ENCODE results near the gene IGFN1. TPM values are rescaled to one million over a fixed set of nuclear protein-coding genes. Genes with fewer than 3 reads are reported as not detected.

Gene IGFN1
- total and polyA plus RNA-seq, 2 of the 8 experiments (the other 6 are each of a cell fraction or from before 2014, with no cell fraction given), result not detected

DNA sequence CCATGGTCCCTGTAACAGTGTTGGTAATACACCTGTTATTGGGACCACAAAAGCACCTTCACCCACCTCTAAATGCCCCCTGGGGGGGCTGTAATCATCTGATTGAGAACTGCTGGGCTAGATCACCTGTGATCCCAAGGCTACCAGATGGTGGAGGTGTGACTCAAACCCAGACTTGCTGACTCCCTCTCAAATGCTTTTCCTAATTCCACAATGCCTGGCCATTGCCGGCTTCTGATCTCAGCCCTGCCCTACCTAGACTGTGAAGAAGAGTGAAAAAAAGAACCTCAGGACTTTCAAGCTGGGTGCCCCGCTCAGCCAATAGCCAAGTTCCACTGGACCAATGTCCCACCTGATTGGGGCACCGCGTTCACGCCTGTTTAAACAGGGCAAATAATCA is 45.9 kb upstream of the IGFN1 start:
- POLR2A ChIA-PET (ENCODE audit: partially characterized antibody), result interaction anchor here (2.1 kb wide), 1 partner anchor 8 kb away, joined by 5 read pairs; no protein-coding TSS in a partner anchor
- Histone ChIP-seq H2BK15ac (ENCODE audit: low read length) (no peak overlapping the region), H3K56ac (replicated peaks; ENCODE audit: insufficient read length, low read depth, low read length) (no peak overlapping the region), H3K23me2 (ENCODE audit: low read depth, low read length) (no peaks in the 10 kb centered on the region), H3K18ac (ENCODE audit: extremely low read depth, low read length) (no peak overlapping the region), H3K4me1 (replicated peaks in 1 of 4; ENCODE audit: control insufficient read depth in 3 of 4, insufficient read depth in 4 of 4, low read length in 3 of 4) (no peaks in the 10 kb centered on the region), H4K91ac (replicated peaks; ENCODE audit: insufficient read length, low read length) (no peak overlapping the region), H3K36me3 (ENCODE audit: control insufficient read depth in 2 of 4, insufficient read depth in 4 of 4, low read length in 3 of 4) (peaks cover 57 to 87% (median 84%) of the 10 kb centered on the region in 4 experiments), H2AFZ (ENCODE audit: low read length) (no peak overlapping the region), H3K79me2 (ENCODE audit: control insufficient read depth in 1 of 2, insufficient read depth in 2 of 2, low read length in 2 of 2) (no peaks in the 10 kb centered on the region), H2BK120ac (replicated peaks; ENCODE audit: low read depth, low read length) (no peak overlapping the region), H3K27ac (ENCODE audit: low read depth, low read length) (no peak overlapping the region), H3K27me3 (replicated peaks in 1 of 4; ENCODE audit: control insufficient read depth in 3 of 4, extremely low read depth in 1 of 4, insufficient read depth in 3 of 4, low read length in 3 of 4) (no peaks in the 10 kb centered on the region), H3K23ac (ENCODE audit: insufficient read length) (no peak overlapping the region), H4K8ac (ENCODE audit: extremely low read depth, insufficient read depth, low read length) (no peak overlapping the region), H3K4ac (replicated peaks; ENCODE audit: insufficient read length, low read depth, low read length) (no peak overlapping the region), H2BK20ac (ENCODE audit: low read length) (no peak overlapping the region), H3K9ac (replicated peaks in 1 of 4; ENCODE audit: extremely low read depth in 1 of 4, low read depth in 3 of 4, low read length in 3 of 4) (no peak overlapping the region), H2BK12ac (ENCODE audit: low read depth, low read length) (no peak overlapping the region), H3K4me3 (ENCODE audit: extremely low read depth in 1 of 4, insufficient read depth in 2 of 4, low read depth in 3 of 4, low read length in 4 of 4) (no peak overlapping the region), H2AK5ac (ENCODE audit: low read depth, low read length) (no peak overlapping the region), H4K20me1 (replicated peaks in 1 of 2; ENCODE audit: control insufficient read depth in 1 of 2, insufficient read depth in 2 of 2, low read length in 2 of 2) (peaks cover 12 to 17% of the 10 kb centered on the region in 2 experiments), H3K4me2 (ENCODE audit: insufficient read depth in 1 of 2, low read depth in 2 of 2, low read length in 2 of 2) (no peak overlapping the region), H4K5ac (ENCODE audit: insufficient read length, low read depth, low read length) (no peak overlapping the region), H3K14ac (ENCODE audit: insufficient read length) (no peak overlapping the region), H3K9me3 (ENCODE audit: insufficient read depth in 2 of 2, low read depth in 1 of 2, low read length in 1 of 2) (no peaks in the 10 kb centered on the region), H2BK5ac (ENCODE audit: low read depth, low read length) (no peak overlapping the region), H3K79me1 (ENCODE audit: low read depth, low read length) (no peaks in the 10 kb centered on the region)
- TF ChIP-seq SIX5 (IDR thresholded peaks at IDR 0.05; ENCODE audit: low read depth, low read length) (no peak), BACH1 (IDR thresholded peaks at IDR 0.05; ENCODE audit: low read length) (no peak)
- no peak for FAIRE-seq
- WGBS, 2 experiments (ENCODE audit: extremely low coverage in 1 of 2, insufficient coverage in 1 of 2, insufficient read length in 1 of 2, insufficient replicate concordance in 2 of 2, low coverage in 1 of 2, low lambda C conversion rate in 2 of 2, missing lambda C conversion rate in 1 of 2), result 73% methylated on average over 5 of the region's 5 CpGs; no CpG with 5 or more reads in 1 of the 2 experiments
- CTCF ChIA-PET (ENCODE audit: partially characterized antibody), result interaction anchor here (1.0 to 1.5 kb wide), 2 partner anchors 13 to 28 kb away, joined by 3 read pairs; no protein-coding TSS in a partner anchor
- no peak for DNase-seq (ENCODE audit: low read depth in 1 of 2, low spot score in 2 of 2)

All from H1 (cell line).